IPS DF 19.7 (cell line): ENCODE results near the gene CLEC11A.

Source experiments
- DNase-seq: peaks from one replicate; pipeline ENCODE4 v3.0.0-alpha.2; 2013; ENCODE audit warnings: low read depth, low spot score

Gene CLEC11A

GRCh38 chr19:50703915-50704796, 19.0 kb upstream of the CLEC11A start:
- no peak for DNase-seq

- DNase-seq: no peak
Measured at GRCh38 chr19:50705422-50706019, 17.6 kb upstream of the CLEC11A start.

GRCh38 chr19:50706387-50706786, 16.8 kb upstream of the CLEC11A start:
- DNase-seq: no peak

GRCh38 chr19:50708179-50708879, 14.8 kb upstream of the CLEC11A start:
- DNase-seq: no peak

GRCh38 chr19:50710094-50710493, 13.1 kb upstream of the CLEC11A start:
- no peak for DNase-seq

- DNase-seq: no peak
Measured at GRCh38 chr19:50710612-50711011, 12.6 kb upstream of the CLEC11A start.

- DNase-seq: no peak
Measured at GRCh38 chr19:50711196-50711595, 12.0 kb upstream of the CLEC11A start.

GRCh38 chr19:50711805-50712204, 11.4 kb upstream of the CLEC11A start:
- DNase-seq: no peak

GRCh38 chr19:50712833-50713232, 10.3 kb upstream of the CLEC11A start:
- DNase-seq: no peak

- no peak for DNase-seq
Measured at GRCh38 chr19:50713556-50714236, 9.5 kb upstream of the CLEC11A start.

GRCh38 chr19:50716178-50717025, 6.8 kb upstream of the CLEC11A start:
- DNase-seq: no peak

GRCh38 chr19:50717026-50717723, 6.0 kb upstream of the CLEC11A start:
- no peak for DNase-seq

GRCh38 chr19:50717891-50718254, 5.3 kb upstream of the CLEC11A start:
- no peak for DNase-seq

- DNase-seq: no peak
Measured at GRCh38 chr19:50718255-50719118, 4.7 kb upstream of the CLEC11A start.

- no peak for DNase-seq
Measured at GRCh38 chr19:50719119-50719435, 4.1 kb upstream of the CLEC11A start.

GRCh38 chr19:50719566-50719965, 3.6 kb upstream of the CLEC11A start, which contains the start of gene SHANK1:
Gene SHANK1 (minus strand): TSS chr19:50719802. CDS start chr19:50716919, 2,883 bp downstream.
- DNase-seq: no peak

- no peak for DNase-seq
Measured at GRCh38 chr19:50720181-50720920, 2.8 kb upstream of the CLEC11A start.

- DNase-seq: no peak
Measured at GRCh38 chr19:50720921-50721381, 2.2 kb upstream of the CLEC11A start.
